NCI-H226 (cell line): ENCODE results near the gene IFNE.
"Not testable (repeated sequence)": the region's sequence is repeated elsewhere in the genome, so short reads cannot be mapped to it uniquely, and the experiment has no call there.

Experiments used
- DNase-seq: peaks from one replicate; pipeline ENCODE4 v3.0.0-alpha.2; 2015

Gene IFNE

GRCh38 chr9:21491756-21492155 is 9.6 kb upstream of the IFNE start:
- no peak for DNase-seq

- DNase-seq = no peak
These were observed 550 bp downstream of the IFNE start for GRCh38 chr9:21481470-21482056.

GRCh38 chr9:21479152-21479702 is 2.9 kb downstream of the IFNE start:
- DNase-seq = no peak

- DNase-seq = no peak
These were observed 4.6 kb downstream of the IFNE start for GRCh38 chr9:21477466-21477865.

GRCh38 chr9:21473236-21473635 is 8.9 kb downstream of the IFNE start:
- no peak for DNase-seq

- DNase-seq = no peak
These were observed 12.0 kb downstream of the IFNE start for GRCh38 chr9:21470126-21470525.

GRCh38 chr9:21465859-21466518 is 16.1 kb downstream of the IFNE start:
- DNase-seq = peak; percentile 15

- DNase-seq = no peak
These were observed 17.0 kb downstream of the IFNE start for GRCh38 chr9:21465138-21465537.

GRCh38 chr9:21461377-21461776 is 20.7 kb downstream of the IFNE start:
- no peak for DNase-seq

- peak; percentile 9 for DNase-seq
These were observed 26.8 kb downstream of the IFNE start for GRCh38 chr9:21455320-21455719.

- DNase-seq = peak; percentile 31
These were observed 28.0 kb downstream of the IFNE start for GRCh38 chr9:21454149-21454548.

GRCh38 chr9:21452681-21453080 is 29.4 kb downstream of the IFNE start:
- DNase-seq = no peak

GRCh38 chr9:21450733-21451394 is 31.2 kb downstream of the IFNE start:
- DNase-seq = no peak

GRCh38 chr9:21449312-21449711 is 32.8 kb downstream of the IFNE start:
- DNase-seq = not testable (repeated sequence)

GRCh38 chr9:21443849-21444625 is 38.1 kb downstream of the IFNE start:
- no peak for DNase-seq

GRCh38 chr9:21440139-21440538 is 42.0 kb downstream of the IFNE start, which contains the start of gene IFNA1:
TSS of gene IFNA1 (plus strand) at chr9:21440439. CDS start at chr9:21440508, 69 bp downstream.
- no peak for DNase-seq

GRCh38 chr9:21435015-21435383 is 47.1 kb downstream of the IFNE start:
- DNase-seq = not testable (repeated sequence)

- peak; percentile 6 for DNase-seq
These were observed 47.7 kb downstream of the IFNE start for GRCh38 chr9:21434202-21435014.

- DNase-seq = no peak
These were observed 49.3 kb downstream of the IFNE start for GRCh38 chr9:21432672-21433425.
